Calu3 (cell line): ENCODE data around the gene TADA2B. TPM values are rescaled to one million over a fixed set of nuclear protein-coding genes. Genes with fewer than 3 reads are reported as not detected.

Source experiments
- BruUV-seq: library from RNA; stranded (reverse); fragments of 400-500 nt; replicated peaks from 2 replicates; lab custom pipeline; 2021; lab: Mats Ljungman, UMichigan
- CTCF ChIA-PET: fragments of 300-600 bp; sonication (Branson Sonifier 250); formaldehyde crosslinking; loops from one replicate; lab custom pipeline; 2022; ENCODE audit warnings: antibody characterized with exemption; lab: Charles Lee
- DNase-seq: peaks from one replicate; pipeline ENCODE4 v3.0.0; 2022
- H3K27ac Mint-ChIP-seq: one replicate; pipeline ENCODE4 v1.8.0; 2022; ENCODE audit warnings: mixed read lengths; ENCODE audit not compliant: unreplicated experiment
- H3K27me3 Mint-ChIP-seq: one replicate; pipeline ENCODE4 v1.8.0; 2022; ENCODE audit warnings: mixed read lengths; ENCODE audit not compliant: unreplicated experiment
- H3K36me3 Mint-ChIP-seq: one replicate; pipeline ENCODE4 v1.8.0; 2022; ENCODE audit warnings: mild to moderate bottlenecking, moderate library complexity, mixed read lengths; ENCODE audit not compliant: insufficient read depth, unreplicated experiment
- H3K4me1 Mint-ChIP-seq: one replicate; pipeline ENCODE4 v1.8.0; 2022; ENCODE audit warnings: mild to moderate bottlenecking, low read depth, mixed read lengths; ENCODE audit not compliant: unreplicated experiment
- H3K4me3 Mint-ChIP-seq: one replicate; pipeline ENCODE4 v1.8.0; 2022; ENCODE audit warnings: mild to moderate bottlenecking, low read depth, moderate library complexity, mixed read lengths; ENCODE audit not compliant: unreplicated experiment
- H3K9me3 Mint-ChIP-seq: one replicate; pipeline ENCODE4 v1.8.0; 2022; ENCODE audit warnings: low read depth, mixed read lengths; ENCODE audit not compliant: unreplicated experiment
- intact Hi-C: fragments of 100-400 bp; cut with micrococcal nuclease; formaldehyde crosslinking; loops from one replicate; pipeline ENCODE4 v1.10.0; 2022; ENCODE audit not compliant: unreplicated experiment
- total RNA-seq: library from RNA; stranded (reverse); gene quantifications from 2 replicates; pipeline ENCODE4 v1.2.3, GENCODE V29; 2022
- TF ChIP-seq, protein P1 (sequence below): fragments of 200-600 bp; IDR thresholded peaks from one replicate; pipeline ENCODE4 v1.8.0; 2022; ENCODE audit warnings: antibody characterized with exemption; ENCODE audit not compliant: unreplicated experiment

TADA2B gene
- total RNA-seq, 1 experiment from 2014 or later: 15.1 TPM

- TF ChIP-seq, protein P1, sequence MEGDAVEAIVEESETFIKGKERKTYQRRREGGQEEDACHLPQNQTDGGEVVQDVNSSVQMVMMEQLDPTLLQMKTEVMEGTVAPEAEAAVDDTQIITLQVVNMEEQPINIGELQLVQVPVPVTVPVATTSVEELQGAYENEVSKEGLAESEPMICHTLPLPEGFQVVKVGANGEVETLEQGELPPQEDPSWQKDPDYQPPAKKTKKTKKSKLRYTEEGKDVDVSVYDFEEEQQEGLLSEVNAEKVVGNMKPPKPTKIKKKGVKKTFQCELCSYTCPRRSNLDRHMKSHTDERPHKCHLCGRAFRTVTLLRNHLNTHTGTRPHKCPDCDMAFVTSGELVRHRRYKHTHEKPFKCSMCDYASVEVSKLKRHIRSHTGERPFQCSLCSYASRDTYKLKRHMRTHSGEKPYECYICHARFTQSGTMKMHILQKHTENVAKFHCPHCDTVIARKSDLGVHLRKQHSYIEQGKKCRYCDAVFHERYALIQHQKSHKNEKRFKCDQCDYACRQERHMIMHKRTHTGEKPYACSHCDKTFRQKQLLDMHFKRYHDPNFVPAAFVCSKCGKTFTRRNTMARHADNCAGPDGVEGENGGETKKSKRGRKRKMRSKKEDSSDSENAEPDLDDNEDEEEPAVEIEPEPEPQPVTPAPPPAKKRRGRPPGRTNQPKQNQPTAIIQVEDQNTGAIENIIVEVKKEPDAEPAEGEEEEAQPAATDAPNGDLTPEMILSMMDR: no peak
- peak; percentile 82 for DNase-seq
- Mint-ChIP-seq H3K27me3 (peaks cover 4% of the 10 kb centered on the region), H3K36me3 (peaks cover 13% of the 10 kb centered on the region), H3K4me3 (peak overlapping the region; percentile 79), H3K9me3 (no peaks in the 10 kb centered on the region), H3K27ac (no peak overlapping the region), H3K4me1 (peaks cover 7% of the 10 kb centered on the region)
- CTCF ChIA-PET: interaction anchor here (0.6 kb wide), 1 partner anchor 365 kb away, joined by 3 read pairs; no protein-coding TSS in a partner anchor
- TSS peak; percentile 90 for BruUV-seq
- intact Hi-C loops: no loop called here
Observed at GRCh38 chr4:7103031-7103606, 59.9 kb downstream of the TADA2B start.

DNA sequence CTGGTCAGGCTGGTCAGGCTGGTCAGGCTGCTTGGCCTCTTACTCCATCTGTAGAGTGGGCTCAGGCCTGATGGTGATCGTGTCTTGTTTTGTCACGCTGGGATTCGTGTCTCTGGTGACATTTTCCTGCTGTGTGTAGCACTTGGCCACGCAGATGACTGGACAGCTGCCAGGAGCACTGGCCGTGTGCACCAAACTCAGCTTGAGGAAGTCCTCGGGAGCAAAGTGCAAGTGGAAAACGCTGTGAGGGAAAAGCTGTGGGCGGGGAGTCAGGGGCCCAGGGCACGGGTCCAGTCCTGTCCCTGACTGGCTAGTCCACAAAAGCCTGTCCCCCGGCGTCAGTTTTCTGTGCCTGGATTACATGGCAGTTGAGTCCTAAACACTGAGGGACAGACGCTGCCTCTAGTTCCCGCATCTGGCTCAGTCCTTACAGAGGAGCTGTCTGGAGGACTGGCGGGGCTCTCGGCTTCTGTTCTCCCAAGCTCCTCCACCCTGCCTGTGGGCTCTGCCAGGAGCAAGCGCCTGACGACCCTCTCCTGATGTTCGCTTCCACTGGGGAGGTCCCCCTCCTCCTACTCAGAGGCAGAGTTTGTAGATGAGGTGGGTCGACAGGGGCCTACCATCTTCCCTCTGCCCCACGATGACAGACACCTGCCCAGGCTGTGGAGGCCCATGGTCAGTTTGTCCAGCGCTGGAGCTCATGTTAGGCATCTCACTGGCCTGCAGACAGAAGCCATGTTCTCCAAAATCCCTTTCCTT lies 60.6 kb downstream of the TADA2B start:
- peaks cover 4% of the 10 kb centered on the region for H3K27me3 Mint-ChIP-seq
- peak overlapping the region; percentile 79 for H3K4me3 Mint-ChIP-seq
- intact Hi-C loops: no loop called here
- no peak overlapping the region for H3K27ac Mint-ChIP-seq
- BruUV-seq: no TSS peak
- peaks cover 13% of the 10 kb centered on the region for H3K36me3 Mint-ChIP-seq
- peak; percentile 18 for DNase-seq
- CTCF ChIA-PET: no interaction called here
- H3K4me1 Mint-ChIP-seq: peaks cover 7% of the 10 kb centered on the region
- H3K9me3 Mint-ChIP-seq: no peaks in the 10 kb centered on the region
- TF ChIP-seq, protein P1: no peak

DNA sequence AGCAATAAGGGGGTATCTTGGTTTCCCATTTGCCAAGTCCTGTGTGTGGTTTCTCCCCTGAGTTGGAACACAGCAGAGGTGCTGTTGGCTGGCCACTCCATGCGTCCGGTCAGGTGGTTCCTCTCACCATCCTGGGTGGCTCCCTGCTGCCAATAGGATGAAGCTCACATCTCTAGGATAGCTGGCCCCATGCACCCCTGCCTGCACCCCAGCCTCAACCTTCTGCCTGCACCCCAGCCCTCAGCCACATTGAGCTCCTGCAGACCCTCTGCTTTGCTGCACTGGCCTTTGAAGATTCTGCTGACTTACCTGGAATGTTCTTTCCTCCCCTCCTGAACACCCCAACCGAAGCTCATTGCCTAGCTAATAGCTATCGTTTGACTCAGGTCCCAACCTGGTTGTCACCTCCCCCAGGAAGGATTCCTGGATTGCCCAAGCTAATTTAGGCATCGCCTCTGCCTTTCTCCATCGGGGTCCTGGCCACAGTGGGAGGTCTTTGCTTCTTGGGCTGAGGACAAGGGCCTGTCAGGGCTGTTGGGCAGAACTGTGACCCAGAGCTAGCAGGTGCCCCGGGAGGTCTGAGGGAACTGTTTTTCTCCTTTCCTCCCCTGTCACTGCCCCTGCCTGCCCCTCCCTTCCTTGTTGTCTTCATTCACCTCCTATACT lies 61.3 kb downstream of the TADA2B start:
- BruUV-seq: no TSS peak
- H3K4me1 Mint-ChIP-seq: peaks cover 7% of the 10 kb centered on the region
- no peak overlapping the region for H3K27ac Mint-ChIP-seq
- DNase-seq: no peak
- no peaks in the 10 kb centered on the region for H3K9me3 Mint-ChIP-seq
- TF ChIP-seq, protein P1: no peak
- CTCF ChIA-PET: no interaction called here
- no peak overlapping the region for H3K4me3 Mint-ChIP-seq
- peaks cover 13% of the 10 kb centered on the region for H3K36me3 Mint-ChIP-seq
- intact Hi-C loops: no loop called here
- peaks cover 7% of the 10 kb centered on the region for H3K27me3 Mint-ChIP-seq

DNA sequence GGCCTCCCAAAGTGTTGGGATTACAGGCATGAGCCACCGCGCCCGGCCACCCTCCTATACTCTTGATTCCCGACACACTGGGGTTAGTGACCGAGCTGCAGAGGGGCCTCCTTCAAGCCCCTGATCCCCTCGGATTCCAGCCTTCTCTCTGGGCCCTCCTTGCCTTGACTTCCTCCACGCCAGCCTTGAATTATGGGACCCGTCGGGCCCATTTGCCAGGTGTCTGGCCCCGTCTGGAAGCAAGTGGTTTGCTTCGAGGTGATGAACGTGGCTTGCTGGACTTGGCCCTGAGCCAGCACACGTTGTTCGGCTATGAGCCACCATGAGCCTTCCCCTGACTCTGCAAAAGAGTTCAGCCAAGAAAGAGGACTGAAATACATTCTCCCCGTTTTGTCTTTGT lies 62.1 kb downstream of the TADA2B start:
- no TSS peak for BruUV-seq
- intact Hi-C loops: no loop called here
- CTCF ChIA-PET: no interaction called here
- Mint-ChIP-seq H3K36me3 (peaks cover 13% of the 10 kb centered on the region), H3K4me3 (no peak overlapping the region), H3K27me3 (peaks cover 7% of the 10 kb centered on the region), H3K27ac (no peak overlapping the region), H3K9me3 (no peaks in the 10 kb centered on the region), H3K4me1 (peaks cover 7% of the 10 kb centered on the region)
- TF ChIP-seq, protein P1: no peak
- no peak for DNase-seq
